WTC11 (cell line): ENCODE results near the gene SLC25A25. TPM values are rescaled to one million over a fixed set of nuclear protein-coding genes. Genes with fewer than 3 reads are reported as not detected.

Experiments used
- ATAC-seq: fragments of 200-7000 bp; cut with Tn5 transposase; 2 replicates; pipeline ENCODE4 v1.10.0; 2021; ENCODE audit warnings: mild to moderate bottlenecking, moderate library complexity
- CTCF ChIA-PET: fragments of 300-600 bp; sonication (Branson Sonifier 250); formaldehyde crosslinking; loops from one replicate; lab custom pipeline; 2021; ENCODE audit warnings: antibody characterized with exemption; lab: Charles Lee
- POLR2A ChIA-PET: fragments of 350-600 bp; sonication (Branson Sonifier 250); formaldehyde crosslinking; loops from one replicate; lab custom pipeline; 2021; ENCODE audit warnings: antibody characterized with exemption; lab: Charles Lee
- DNase-seq: peaks from one replicate; pipeline ENCODE4 v3.0.0; 2021; ENCODE audit warnings: low spot score
- H3K27ac Mint-ChIP-seq: 2 replicates; pipeline ENCODE4 v1.8.0; 2021; ENCODE audit warnings: mixed read lengths
- H3K27me3 Mint-ChIP-seq: 2 replicates; pipeline ENCODE4 v1.8.0; 2021; ENCODE audit warnings: low read depth, mild to moderate bottlenecking, moderate library complexity, mixed read lengths
- H3K36me3 Mint-ChIP-seq: 2 replicates; pipeline ENCODE4 v1.8.0; 2021; ENCODE audit warnings: mixed read lengths
- H3K4me1 Mint-ChIP-seq: 2 replicates; pipeline ENCODE4 v1.8.0; 2022; ENCODE audit warnings: mixed read lengths
- H3K4me3 Mint-ChIP-seq: 2 replicates; pipeline ENCODE4 v1.8.0; 2021; ENCODE audit warnings: mild to moderate bottlenecking, moderate library complexity, mixed read lengths
- H3K9me3 Mint-ChIP-seq: 2 replicates; pipeline ENCODE4 v1.8.0; 2021; ENCODE audit warnings: mixed read lengths
- CREM ChIP-seq: sonication (generic); formaldehyde crosslinking; IDR thresholded peaks from 2 replicates; pipeline ENCODE4 v1.8.1; 2022; ENCODE audit warnings: mild to moderate bottlenecking, missing genetic modification reagents, moderate library complexity
- FOXJ3 ChIP-seq: sonication (generic); formaldehyde crosslinking; IDR thresholded peaks from 2 replicates; pipeline ENCODE4 v1.9.0; 2021; ENCODE audit warnings: missing genetic modification reagents, mild to moderate bottlenecking, borderline replicate concordance
- FOXP1 ChIP-seq: sonication (generic); formaldehyde crosslinking; IDR thresholded peaks from 2 replicates; pipeline ENCODE4 v1.8.0; 2022; ENCODE audit warnings: missing genetic modification reagents, mild to moderate bottlenecking, moderate library complexity, borderline replicate concordance
- GABPB1 ChIP-seq: sonication (generic); formaldehyde crosslinking; IDR thresholded peaks from 2 replicates; pipeline ENCODE4 v1.8.1; 2023; ENCODE audit warnings: mild to moderate bottlenecking, missing genetic modification reagents
- HMGXB4 ChIP-seq: sonication (generic); formaldehyde crosslinking; IDR thresholded peaks from 2 replicates; pipeline ENCODE4 v1.8.1; 2023; ENCODE audit warnings: mild to moderate bottlenecking, moderate library complexity, missing genetic modification reagents
- KAT7 ChIP-seq: sonication (generic); formaldehyde crosslinking; IDR thresholded peaks from 2 replicates; pipeline ENCODE4 v1.8.1; 2023; ENCODE audit warnings: missing genetic modification reagents, mild to moderate bottlenecking, borderline replicate concordance
- NFE2L1 ChIP-seq: sonication (generic); formaldehyde crosslinking; IDR thresholded peaks from 2 replicates; pipeline ENCODE4 v1.8.1; 2023; ENCODE audit warnings: missing genetic modification reagents
- NR3C1 ChIP-seq: sonication (generic); formaldehyde crosslinking; conservative IDR thresholded peaks from 2 replicates; pipeline ENCODE4 v1.8.1; 2023; ENCODE audit warnings: low read depth, mild to moderate bottlenecking, missing genetic modification reagents
- RELA ChIP-seq: sonication (generic); formaldehyde crosslinking; IDR thresholded peaks from 2 replicates; pipeline ENCODE4 v1.8.1; 2022; ENCODE audit warnings: missing genetic modification reagents, mild to moderate bottlenecking, borderline replicate concordance
- TCF7 ChIP-seq: sonication (generic); formaldehyde crosslinking; IDR thresholded peaks from 2 replicates; pipeline ENCODE4 v1.8.0; 2022; ENCODE audit warnings: mild to moderate bottlenecking, low read depth, missing genetic modification reagents, moderate library complexity
- TEAD1 ChIP-seq: sonication (generic); formaldehyde crosslinking; IDR thresholded peaks from 2 replicates; pipeline ENCODE4 v1.8.0; 2022; ENCODE audit warnings: mild to moderate bottlenecking, missing genetic modification reagents
- USF1 ChIP-seq: sonication (generic); formaldehyde crosslinking; IDR thresholded peaks from 2 replicates; pipeline ENCODE4 v1.8.0; 2022; ENCODE audit warnings: mild to moderate bottlenecking, missing genetic modification reagents
- ZMAT4 ChIP-seq: fragments of 250-450 bp; sonication (Bioruptor Pico); IDR thresholded peaks from 2 replicates; pipeline ENCODE4 v1.9.0; 2021; ENCODE audit warnings: mild to moderate bottlenecking
- ZNF121 ChIP-seq: sonication (generic); formaldehyde crosslinking; IDR thresholded peaks from 2 replicates; pipeline ENCODE4 v1.8.0; 2023; ENCODE audit warnings: missing genetic modification reagents
- ZNF219 ChIP-seq: sonication (generic); formaldehyde crosslinking; IDR thresholded peaks from 2 replicates; pipeline ENCODE4 v1.8.0; 2023; ENCODE audit warnings: missing genetic modification reagents, mild to moderate bottlenecking, borderline replicate concordance
- ZNF671 ChIP-seq: fragments of 250-450 bp; sonication (Bioruptor Pico); IDR thresholded peaks from 2 replicates; pipeline ENCODE4 v1.8.0; 2021; ENCODE audit warnings: mild to moderate bottlenecking
- total RNA-seq: library from RNA; stranded (reverse); gene quantifications from 3 replicates; pipeline ENCODE4 v1.2.3, GENCODE V29; 2021
- TF ChIP-seq, protein P1 (sequence below): fragments of 250-450 bp; sonication (Bioruptor Pico); IDR thresholded peaks from 2 replicates; pipeline ENCODE4 v1.9.0; 2021; ENCODE audit warnings: mild to moderate bottlenecking
- TF ChIP-seq, protein P2 (sequence below): sonication (generic); formaldehyde crosslinking; IDR thresholded peaks from 2 replicates; pipeline ENCODE4 v1.8.0; 2022; ENCODE audit warnings: mild to moderate bottlenecking, missing genetic modification reagents
- TF ChIP-seq, protein P3 (sequence below): fragments of 250-450 bp; sonication (Bioruptor Pico); IDR thresholded peaks from 2 replicates; pipeline ENCODE4 v2.1.2; 2022; ENCODE audit warnings: mild to moderate bottlenecking, moderate library complexity

SLC25A25 gene
- total RNA-seq, 1 experiment from 2014 or later: 17.4 TPM

GRCh38 chr9:128053560-128053959 lies 14.5 kb upstream of the SLC25A25 start:
- TF ChIP-seq ZNF219 (CRISPR knock-in tag): no peak
- no peak for TF ChIP-seq CREM (CRISPR knock-in tag)
- no peak for TF ChIP-seq TEAD1 (CRISPR knock-in tag)
- TF ChIP-seq GABPB1 (CRISPR knock-in tag): no peak
- no peak for TF ChIP-seq FOXJ3 (CRISPR knock-in tag)
- TF ChIP-seq FOXP1 (CRISPR knock-in tag): no peak
- TF ChIP-seq HMGXB4 (CRISPR knock-in tag): no peak
- no peak for TF ChIP-seq ZNF671 (CRISPR knock-in tag)
- TF ChIP-seq, protein P1, sequence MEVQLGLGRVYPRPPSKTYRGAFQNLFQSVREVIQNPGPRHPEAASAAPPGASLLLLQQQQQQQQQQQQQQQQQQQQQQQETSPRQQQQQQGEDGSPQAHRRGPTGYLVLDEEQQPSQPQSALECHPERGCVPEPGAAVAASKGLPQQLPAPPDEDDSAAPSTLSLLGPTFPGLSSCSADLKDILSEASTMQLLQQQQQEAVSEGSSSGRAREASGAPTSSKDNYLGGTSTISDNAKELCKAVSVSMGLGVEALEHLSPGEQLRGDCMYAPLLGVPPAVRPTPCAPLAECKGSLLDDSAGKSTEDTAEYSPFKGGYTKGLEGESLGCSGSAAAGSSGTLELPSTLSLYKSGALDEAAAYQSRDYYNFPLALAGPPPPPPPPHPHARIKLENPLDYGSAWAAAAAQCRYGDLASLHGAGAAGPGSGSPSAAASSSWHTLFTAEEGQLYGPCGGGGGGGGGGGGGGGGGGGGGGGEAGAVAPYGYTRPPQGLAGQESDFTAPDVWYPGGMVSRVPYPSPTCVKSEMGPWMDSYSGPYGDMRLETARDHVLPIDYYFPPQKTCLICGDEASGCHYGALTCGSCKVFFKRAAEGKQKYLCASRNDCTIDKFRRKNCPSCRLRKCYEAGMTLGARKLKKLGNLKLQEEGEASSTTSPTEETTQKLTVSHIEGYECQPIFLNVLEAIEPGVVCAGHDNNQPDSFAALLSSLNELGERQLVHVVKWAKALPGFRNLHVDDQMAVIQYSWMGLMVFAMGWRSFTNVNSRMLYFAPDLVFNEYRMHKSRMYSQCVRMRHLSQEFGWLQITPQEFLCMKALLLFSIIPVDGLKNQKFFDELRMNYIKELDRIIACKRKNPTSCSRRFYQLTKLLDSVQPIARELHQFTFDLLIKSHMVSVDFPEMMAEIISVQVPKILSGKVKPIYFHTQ (CRISPR knock-in tag): no peak
- TF ChIP-seq, protein P2, sequence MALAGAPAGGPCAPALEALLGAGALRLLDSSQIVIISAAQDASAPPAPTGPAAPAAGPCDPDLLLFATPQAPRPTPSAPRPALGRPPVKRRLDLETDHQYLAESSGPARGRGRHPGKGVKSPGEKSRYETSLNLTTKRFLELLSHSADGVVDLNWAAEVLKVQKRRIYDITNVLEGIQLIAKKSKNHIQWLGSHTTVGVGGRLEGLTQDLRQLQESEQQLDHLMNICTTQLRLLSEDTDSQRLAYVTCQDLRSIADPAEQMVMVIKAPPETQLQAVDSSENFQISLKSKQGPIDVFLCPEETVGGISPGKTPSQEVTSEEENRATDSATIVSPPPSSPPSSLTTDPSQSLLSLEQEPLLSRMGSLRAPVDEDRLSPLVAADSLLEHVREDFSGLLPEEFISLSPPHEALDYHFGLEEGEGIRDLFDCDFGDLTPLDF (CRISPR knock-in tag): no peak
- TF ChIP-seq NFE2L1: no peak
- TF ChIP-seq ZNF121 (CRISPR knock-in tag): no peak
- no peak for TF ChIP-seq ZMAT4 (CRISPR knock-in tag)
- no peak for TF ChIP-seq NR3C1 (CRISPR knock-in tag)
- TF ChIP-seq TCF7 (CRISPR knock-in tag): no peak
- no peak for TF ChIP-seq KAT7
- TF ChIP-seq USF1 (CRISPR knock-in tag): no peak
- no peak for TF ChIP-seq RELA (CRISPR knock-in tag)
- TF ChIP-seq, protein P3, sequence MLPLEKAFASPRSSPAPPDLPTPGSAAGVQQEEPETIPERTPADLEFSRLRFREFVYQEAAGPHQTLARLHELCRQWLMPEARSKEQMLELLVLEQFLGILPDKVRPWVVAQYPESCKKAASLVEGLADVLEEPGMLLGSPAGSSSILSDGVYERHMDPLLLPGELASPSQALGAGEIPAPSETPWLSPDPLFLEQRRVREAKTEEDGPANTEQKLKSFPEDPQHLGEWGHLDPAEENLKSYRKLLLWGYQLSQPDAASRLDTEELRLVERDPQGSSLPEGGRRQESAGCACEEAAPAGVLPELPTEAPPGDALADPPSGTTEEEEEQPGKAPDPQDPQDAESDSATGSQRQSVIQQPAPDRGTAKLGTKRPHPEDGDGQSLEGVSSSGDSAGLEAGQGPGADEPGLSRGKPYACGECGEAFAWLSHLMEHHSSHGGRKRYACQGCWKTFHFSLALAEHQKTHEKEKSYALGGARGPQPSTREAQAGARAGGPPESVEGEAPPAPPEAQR (CRISPR knock-in tag): no peak
- POLR2A ChIA-PET: no interaction called here
- H3K9me3 Mint-ChIP-seq: peaks cover 3% of the 10 kb centered on the region; the same call in 1 of the 2 replicates
- H3K27me3 Mint-ChIP-seq: no peaks in the 10 kb centered on the region
- no peak overlapping the region for H3K4me3 Mint-ChIP-seq
- no peaks in the 10 kb centered on the region for H3K36me3 Mint-ChIP-seq
- H3K27ac Mint-ChIP-seq: no peak overlapping the region
- DNase-seq (no peak), ATAC-seq (no peak)
- CTCF ChIA-PET: interaction anchor here (2.3 kb wide), 1 partner anchor 19 kb away, joined by 11 read pairs; no protein-coding TSS in a partner anchor
- H3K4me1 Mint-ChIP-seq: peaks cover 31% of the 10 kb centered on the region
